ENCODE measurements around the gene PRRG2. TPM values are rescaled to one million over a fixed set of nuclear protein-coding genes. Genes with fewer than 3 reads are reported as not detected.

Gene PRRG2
- total and polyA plus RNA-seq, 4 donors: 5.1 to 11.7 (median 9.8) TPM

DNA sequence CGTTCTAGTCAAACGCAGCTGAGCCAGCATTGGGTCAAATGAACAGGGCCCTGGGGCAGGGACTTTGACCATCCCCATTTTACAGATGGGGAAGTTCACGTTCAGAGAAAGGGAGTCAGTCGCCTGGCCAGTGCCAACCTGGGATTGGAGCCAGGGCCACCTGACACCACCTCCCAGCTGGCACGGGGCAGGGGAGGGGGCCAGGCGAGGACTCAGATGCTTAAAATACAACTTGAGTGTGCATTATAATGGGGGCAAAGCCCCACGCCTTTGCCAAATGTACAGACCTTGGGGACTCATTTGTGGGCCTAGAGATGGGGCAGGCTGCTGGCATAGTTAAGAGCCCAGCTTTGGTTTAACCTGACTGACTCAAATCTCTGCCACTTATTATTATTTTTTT, 24.5 kb downstream of the PRRG2 start:
- no peak for DNase-seq
- WGBS, 2 donors: 88 to 90% methylated on average over 7 of the region's 7 CpGs
- TF ChIP-seq, protein P1, sequence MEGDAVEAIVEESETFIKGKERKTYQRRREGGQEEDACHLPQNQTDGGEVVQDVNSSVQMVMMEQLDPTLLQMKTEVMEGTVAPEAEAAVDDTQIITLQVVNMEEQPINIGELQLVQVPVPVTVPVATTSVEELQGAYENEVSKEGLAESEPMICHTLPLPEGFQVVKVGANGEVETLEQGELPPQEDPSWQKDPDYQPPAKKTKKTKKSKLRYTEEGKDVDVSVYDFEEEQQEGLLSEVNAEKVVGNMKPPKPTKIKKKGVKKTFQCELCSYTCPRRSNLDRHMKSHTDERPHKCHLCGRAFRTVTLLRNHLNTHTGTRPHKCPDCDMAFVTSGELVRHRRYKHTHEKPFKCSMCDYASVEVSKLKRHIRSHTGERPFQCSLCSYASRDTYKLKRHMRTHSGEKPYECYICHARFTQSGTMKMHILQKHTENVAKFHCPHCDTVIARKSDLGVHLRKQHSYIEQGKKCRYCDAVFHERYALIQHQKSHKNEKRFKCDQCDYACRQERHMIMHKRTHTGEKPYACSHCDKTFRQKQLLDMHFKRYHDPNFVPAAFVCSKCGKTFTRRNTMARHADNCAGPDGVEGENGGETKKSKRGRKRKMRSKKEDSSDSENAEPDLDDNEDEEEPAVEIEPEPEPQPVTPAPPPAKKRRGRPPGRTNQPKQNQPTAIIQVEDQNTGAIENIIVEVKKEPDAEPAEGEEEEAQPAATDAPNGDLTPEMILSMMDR (IDR thresholded peaks at IDR 0.05; ENCODE audit: control extremely low read depth, extremely low read depth): no peak
- Histone ChIP-seq H3K4me3 (no peak overlapping the region), H3K9ac (ENCODE audit: insufficient read depth in 1 of 2, low read length in 2 of 2) (no peak overlapping the region), H3K27ac (ENCODE audit: low read depth in 1 of 2, low read length in 1 of 2) (no peak overlapping the region), H3K27me3 (ENCODE audit: control insufficient read depth in 3 of 3, insufficient read depth in 3 of 3, low read length in 2 of 3) (no peaks in the 10 kb centered on the region), H3K9me3 (ENCODE audit: control insufficient read depth in 4 of 4, insufficient read depth in 3 of 4, low read length in 3 of 4) (no peaks in the 10 kb centered on the region), H3K36me3 (ENCODE audit: control insufficient read depth in 4 of 4, insufficient read depth in 4 of 4, low read length in 4 of 4) (peaks cover 2 to 54% (median 35%) of the 10 kb centered on the region in 4 donors), H3K4me1 (ENCODE audit: control insufficient read depth in 5 of 5, insufficient read depth in 5 of 5, low read length in 5 of 5) (no peaks in the 10 kb centered on the region)
- ATAC-seq (ENCODE audit: insufficient read depth, low FRiP score): no peak

DNA sequence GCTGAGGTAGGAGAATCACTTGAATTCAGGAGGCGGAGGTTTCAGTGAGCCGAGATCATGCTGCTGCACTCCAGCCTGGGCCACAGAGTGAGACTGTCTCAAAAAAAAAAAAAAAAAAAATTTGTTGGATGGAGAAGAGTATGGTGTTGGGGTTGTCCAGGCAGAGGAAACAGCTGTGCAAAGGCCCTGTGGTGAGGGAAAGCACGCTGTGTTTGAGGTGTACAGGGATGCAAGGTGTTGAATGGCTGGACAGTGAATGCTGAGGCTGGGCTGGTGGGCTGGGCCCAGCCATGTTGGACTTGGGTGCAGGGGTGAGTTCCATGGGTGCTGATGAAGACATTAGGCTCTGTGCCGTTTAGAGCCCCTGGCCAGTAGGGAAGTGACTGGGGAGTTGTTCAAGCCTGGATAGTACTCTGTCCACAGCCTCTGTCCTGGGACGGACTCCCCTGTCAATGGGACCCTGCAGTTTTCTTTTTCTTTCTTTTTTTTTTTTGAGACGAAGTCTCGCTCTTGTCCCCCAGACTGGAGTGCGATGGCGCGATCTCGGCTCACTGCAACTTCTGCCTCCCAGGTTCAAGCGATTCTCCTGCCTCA, 28.5 kb downstream of the PRRG2 start:
- Histone ChIP-seq H3K27me3 (ENCODE audit: control insufficient read depth in 3 of 3, insufficient read depth in 3 of 3, low read length in 2 of 3) (no peaks in the 10 kb centered on the region), H3K27ac (ENCODE audit: low read depth in 1 of 2, low read length in 1 of 2) (no peak overlapping the region), H3K4me1 (ENCODE audit: control insufficient read depth in 5 of 5, insufficient read depth in 5 of 5, low read length in 5 of 5) (peaks cover 0 to 6% (median 0%) of the 10 kb centered on the region in 5 donors), H3K9ac (ENCODE audit: insufficient read depth in 1 of 2, low read length in 2 of 2) (no peak overlapping the region), H3K36me3 (ENCODE audit: control insufficient read depth in 4 of 4, insufficient read depth in 4 of 4, low read length in 4 of 4) (peaks cover 0 to 31% (median 26%) of the 10 kb centered on the region in 4 donors), H3K9me3 (ENCODE audit: control insufficient read depth in 4 of 4, insufficient read depth in 3 of 4, low read length in 3 of 4) (no peaks in the 10 kb centered on the region), H3K4me3 (no peak overlapping the region)
- DNase-seq (no peak), ATAC-seq (ENCODE audit: insufficient read depth, low FRiP score) (no peak)
- WGBS, 2 donors: 95 to 96% methylated on average over 12 of the region's 12 CpGs
- TF ChIP-seq, protein P1 (IDR thresholded peaks at IDR 0.05; ENCODE audit: control extremely low read depth, extremely low read depth): no peak

DNA sequence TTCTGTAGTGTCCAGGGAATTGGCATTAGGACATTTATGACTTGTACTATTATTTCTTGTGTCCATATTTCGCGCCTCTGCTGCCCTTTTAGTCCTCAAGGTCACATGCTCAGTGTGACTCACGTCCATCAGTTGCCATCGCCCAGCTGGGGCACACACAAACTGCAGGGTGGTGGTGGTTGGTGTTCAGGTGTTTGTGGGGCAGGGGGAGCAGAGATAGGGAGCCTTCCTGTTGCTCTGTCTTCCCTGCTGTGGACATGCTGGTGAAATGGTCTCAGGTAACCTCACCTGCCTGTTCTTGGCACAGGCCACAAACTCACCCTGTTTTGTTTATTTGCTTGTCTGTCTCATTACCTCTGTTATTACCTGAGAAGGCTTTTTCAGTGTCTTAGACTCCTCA, 32.3 kb downstream of the PRRG2 start:
- Histone ChIP-seq H3K9ac (ENCODE audit: insufficient read depth in 1 of 2, low read length in 2 of 2) (no peak overlapping the region), H3K27me3 (ENCODE audit: control insufficient read depth in 3 of 3, insufficient read depth in 3 of 3, low read length in 2 of 3) (no peaks in the 10 kb centered on the region), H3K4me3 (no peak overlapping the region), H3K36me3 (ENCODE audit: control insufficient read depth in 4 of 4, insufficient read depth in 4 of 4, low read length in 4 of 4) (peaks cover 10 to 48% (median 40%) of the 10 kb centered on the region in 4 donors), H3K4me1 (ENCODE audit: control insufficient read depth in 5 of 5, insufficient read depth in 5 of 5, low read length in 5 of 5) (peaks cover 0 to 9% (median 0%) of the 10 kb centered on the region in 5 donors), H3K27ac (ENCODE audit: low read depth in 1 of 2, low read length in 1 of 2) (no peak overlapping the region), H3K9me3 (ENCODE audit: control insufficient read depth in 4 of 4, insufficient read depth in 3 of 4, low read length in 3 of 4) (peaks cover 0 to 3% (median 0%) of the 10 kb centered on the region in 4 donors)
- 78 to 88% methylated on average over 4 of the region's 4 CpGs for WGBS, 2 donors
- DNase-seq (no peak), ATAC-seq (ENCODE audit: insufficient read depth, low FRiP score) (no peak)
- TF ChIP-seq, protein P1 (IDR thresholded peaks at IDR 0.05; ENCODE audit: control extremely low read depth, extremely low read depth): no peak
